ENCODE measurements around the gene RELN. TPM values are rescaled to one million over a fixed set of nuclear protein-coding genes. Genes with fewer than 3 reads are reported as not detected.

RELN gene
- total and polyA plus RNA-seq, 10 donors: 0.03 to 7.6 (median 1.0) TPM

- peaks cover 0 to 32% (median 16%) of the 10 kb centered on the region in 7 donors for H3K27me3 ChIP-seq (replicated peaks in 1 of 7)
These were observed 6.1 kb upstream of the RELN start for GRCh38 chr7:103995554-103995953.

GRCh38 chr7:103993551-103993950 is 4.1 kb upstream of the RELN start:
- TF ChIP-seq POLR2AphosphoS5 (IDR thresholded peaks at IDR 0.05) (no peak), POLR2A (IDR thresholded peaks at IDR 0.05) (no peak), CTCF (IDR thresholded peaks at IDR 0.05 in 8 of 11, conservative IDR thresholded peaks at IDR 0.05 in 3 of 11) (no peak)
- Histone ChIP-seq H3K36me3 (no peaks in the 10 kb centered on the region), H3K4me1 (peaks cover 4 to 25% (median 18%) of the 10 kb centered on the region in 6 donors), H3K4me3 (no peak overlapping the region), H3K27ac (no peak overlapping the region), H3K27me3 (replicated peaks in 1 of 7) (peaks cover 0 to 52% (median 30%) of the 10 kb centered on the region in 7 donors), H3K9me3 (no peaks in the 10 kb centered on the region)
- intact Hi-C loops (cut with DNase I; ENCODE audit: low total_unique reads): no loop called here
- DNase-seq: no peak
- 85 to 90% (median 87%) methylated on average over 1 of the region's 1 CpG for WGBS, 5 donors

More at GRCh38 chr7:103995554-103995953, 6.1 kb upstream of the RELN start:
- Histone ChIP-seq H3K4me1 (peaks cover 0 to 7% (median 3%) of the 10 kb centered on the region in 6 donors), H3K36me3 (no peaks in the 10 kb centered on the region), H3K27ac (no peak overlapping the region), H3K4me3 (no peak overlapping the region), H3K9me3 (no peaks in the 10 kb centered on the region)
- intact Hi-C loops (cut with DNase I; ENCODE audit: low total_unique reads): no loop called here
- DNase-seq: no peak
- TF ChIP-seq POLR2A (IDR thresholded peaks at IDR 0.05): no peak
- no peak for TF ChIP-seq CTCF (IDR thresholded peaks at IDR 0.05 in 8 of 11, conservative IDR thresholded peaks at IDR 0.05 in 3 of 11)
- no peak for TF ChIP-seq POLR2AphosphoS5 (IDR thresholded peaks at IDR 0.05)

- TF ChIP-seq POLR2AphosphoS5 (IDR thresholded peaks at IDR 0.05) (no peak), CTCF (IDR thresholded peaks at IDR 0.05 in 8 of 11, conservative IDR thresholded peaks at IDR 0.05 in 3 of 11) (no peak)
- DNase-seq: no peak
- Histone ChIP-seq H3K4me3 (no peak overlapping the region), H3K27ac (no peak overlapping the region), H3K4me1 (peaks cover 4 to 29% (median 19%) of the 10 kb centered on the region in 6 donors), H3K9me3 (no peaks in the 10 kb centered on the region), H3K27me3 (replicated peaks in 1 of 7) (peaks cover 0 to 69% (median 35%) of the 10 kb centered on the region in 7 donors), H3K36me3 (no peaks in the 10 kb centered on the region)
- WGBS, 5 donors: 64 to 85% (median 71%) methylated on average over 2 of the region's 2 CpGs
- intact Hi-C loops (cut with DNase I; ENCODE audit: low total_unique reads): no loop called here
These were observed 1.9 kb upstream of the RELN start for GRCh38 chr7:103991406-103991805.

GRCh38 chr7:103990991-103991390 is 1.5 kb upstream of the RELN start:
- H3K4me1 ChIP-seq: peaks cover 4 to 29% (median 19%) of the 10 kb centered on the region in 6 donors
- no peak overlapping the region for H3K27ac ChIP-seq
- no peaks in the 10 kb centered on the region for H3K36me3 ChIP-seq
- 44 to 54% (median 53%) methylated on average over 4 of the region's 4 CpGs for WGBS, 5 donors
- H3K4me3 ChIP-seq: peak overlapping the region in 1 of 8 donors; percentile 56
- intact Hi-C loops (cut with DNase I; ENCODE audit: low total_unique reads): no loop called here
- TF ChIP-seq POLR2AphosphoS5 (IDR thresholded peaks at IDR 0.05): no peak
- no peak for TF ChIP-seq CTCF (IDR thresholded peaks at IDR 0.05 in 8 of 11, conservative IDR thresholded peaks at IDR 0.05 in 3 of 11)
- TF ChIP-seq POLR2A (IDR thresholded peaks at IDR 0.05): no peak
- no peak for DNase-seq
- H3K9me3 ChIP-seq: no peaks in the 10 kb centered on the region
- peaks cover 0 to 69% (median 35%) of the 10 kb centered on the region in 7 donors for H3K27me3 ChIP-seq (replicated peaks in 1 of 7)

All from spleen (tissue), 11 donors.